GM18502 (cell line): ENCODE results near the gene UMAD1.
A peak's percentile ranks its signal among the peaks of the same experiment; 100 is the strongest.

Experiments used
- ATAC-seq: cut with Tn5 transposase; IDR thresholded peaks from one replicate; pipeline ENCODE4 v1.9.1; 2021; ENCODE audit warnings: mild to moderate bottlenecking; ENCODE audit not compliant: unreplicated experiment, poor library complexity

UMAD1 gene

DNA sequence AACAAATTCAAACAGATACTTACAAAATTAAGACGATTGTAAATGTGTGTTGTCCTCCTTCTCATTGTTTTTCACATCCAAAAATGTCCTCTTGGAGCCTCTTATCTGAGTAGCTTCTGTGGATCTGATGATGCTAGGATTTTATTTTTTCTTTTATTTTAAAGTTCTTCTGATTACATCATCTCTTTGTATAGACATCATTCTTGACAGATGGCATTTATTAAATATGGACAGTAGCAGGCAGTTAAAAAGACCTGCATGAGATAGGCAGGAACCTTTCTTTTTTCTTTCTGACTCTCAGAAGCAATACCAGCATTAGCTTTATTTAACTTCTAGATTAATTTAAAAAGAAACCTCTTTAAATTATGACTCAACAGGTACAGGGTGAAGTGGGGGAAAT lies 77.9 kb downstream of the UMAD1 start, which contains the start of gene RPA3:
TSS of gene RPA3 (minus strand) at position 116 of the 400 bp plus-strand sequence. CDS start 78,189 bp downstream, outside the sequence.
- no peak for ATAC-seq

DNA sequence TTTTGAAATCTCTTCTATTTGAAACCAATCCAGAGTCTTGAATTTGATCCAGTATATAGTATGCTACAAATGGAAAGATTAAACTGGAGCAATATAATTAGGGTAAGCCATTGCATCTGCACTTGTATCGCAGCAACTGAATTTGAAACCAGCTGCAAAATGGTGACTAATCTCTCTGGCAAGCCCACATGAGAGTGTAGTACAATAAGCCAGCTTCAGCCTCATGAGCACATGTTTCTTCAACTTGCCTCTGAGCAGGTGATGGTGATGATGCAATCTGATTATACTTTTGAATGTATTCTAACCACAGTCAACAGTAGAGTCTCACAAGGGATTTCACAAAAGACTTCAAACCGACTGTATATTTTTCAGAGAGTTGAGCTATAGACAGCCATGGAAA lies 78.7 kb downstream of the UMAD1 start:
- peak; percentile 97 for ATAC-seq

DNA sequence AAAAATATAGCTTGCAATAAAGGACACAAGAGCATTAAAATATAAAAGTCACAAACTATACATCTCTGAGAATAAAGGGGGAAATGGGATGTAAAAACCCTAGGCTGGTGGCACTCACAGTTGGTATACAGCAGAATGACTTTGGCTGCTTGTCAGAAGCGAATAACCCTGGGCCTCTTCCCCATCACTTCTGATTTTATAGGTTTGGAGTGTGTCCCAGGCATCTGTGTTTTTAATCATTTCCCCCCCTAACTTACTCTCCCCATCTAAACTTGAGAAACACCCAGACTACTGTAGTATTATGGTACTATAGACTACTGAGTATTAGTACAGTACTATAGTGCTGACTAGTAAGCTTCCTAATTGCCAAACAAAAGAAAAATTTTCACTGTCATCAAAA lies 79.6 kb downstream of the UMAD1 start:
- ATAC-seq: no peak

DNA sequence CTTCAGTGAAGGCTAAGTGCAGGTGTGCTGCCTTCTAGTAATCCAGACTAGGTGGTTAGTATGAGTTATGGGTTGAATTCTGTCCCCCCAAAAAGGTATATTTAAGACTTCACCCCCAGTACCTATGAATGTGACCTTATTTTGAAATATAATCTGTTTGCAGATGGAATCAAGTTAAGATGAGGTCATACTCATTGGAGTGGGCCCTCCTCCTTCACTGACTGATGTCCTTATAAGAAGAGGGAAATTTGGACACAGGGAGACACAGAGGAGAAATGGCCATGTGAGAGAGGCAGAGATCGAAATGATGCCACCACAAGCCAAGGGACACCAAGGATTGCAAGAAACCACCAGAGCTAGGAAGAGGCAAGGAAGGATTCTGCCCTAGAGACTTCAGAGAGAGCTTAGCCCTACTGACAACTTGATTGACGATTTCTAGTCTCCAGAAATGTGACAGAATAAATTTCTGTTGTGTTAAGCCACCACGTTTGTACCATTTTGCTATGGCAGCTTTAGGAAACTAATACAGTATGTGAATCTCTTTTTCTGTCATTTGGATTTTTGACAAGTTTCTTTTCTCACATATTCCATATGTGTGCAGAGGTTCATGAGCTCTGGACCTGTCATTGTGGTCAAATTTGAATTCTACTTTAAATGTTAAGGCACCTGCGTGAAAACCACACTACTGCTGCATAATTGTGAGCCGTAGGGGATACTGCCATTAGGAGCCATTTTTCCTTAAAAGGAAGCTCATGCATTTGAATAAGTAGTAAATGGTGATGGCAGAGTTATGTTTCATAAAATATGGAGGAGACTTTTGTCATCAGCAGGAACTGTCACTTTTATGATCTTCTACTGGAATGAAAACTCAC lies 80.4 kb downstream of the UMAD1 start:
- no peak for ATAC-seq

DNA sequence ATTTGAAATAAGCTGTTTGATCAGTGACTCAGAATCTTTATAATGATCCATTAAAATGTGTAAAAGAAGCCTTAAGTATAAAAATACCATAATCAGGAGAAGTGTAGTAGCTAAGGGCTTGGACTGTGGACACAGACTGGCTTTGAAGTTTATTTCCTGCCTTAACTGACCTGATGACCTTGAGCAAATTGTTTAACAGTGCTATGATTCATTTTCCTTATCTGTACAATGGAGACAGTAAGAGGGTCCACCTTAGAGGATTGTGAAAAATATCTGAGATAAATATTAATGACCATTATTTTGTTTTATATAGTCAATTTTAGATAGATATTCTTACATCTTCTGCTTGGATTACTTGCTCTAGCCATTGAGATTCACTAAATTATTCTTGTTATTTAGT lies 91.2 kb downstream of the UMAD1 start:
- ATAC-seq: no peak

DNA sequence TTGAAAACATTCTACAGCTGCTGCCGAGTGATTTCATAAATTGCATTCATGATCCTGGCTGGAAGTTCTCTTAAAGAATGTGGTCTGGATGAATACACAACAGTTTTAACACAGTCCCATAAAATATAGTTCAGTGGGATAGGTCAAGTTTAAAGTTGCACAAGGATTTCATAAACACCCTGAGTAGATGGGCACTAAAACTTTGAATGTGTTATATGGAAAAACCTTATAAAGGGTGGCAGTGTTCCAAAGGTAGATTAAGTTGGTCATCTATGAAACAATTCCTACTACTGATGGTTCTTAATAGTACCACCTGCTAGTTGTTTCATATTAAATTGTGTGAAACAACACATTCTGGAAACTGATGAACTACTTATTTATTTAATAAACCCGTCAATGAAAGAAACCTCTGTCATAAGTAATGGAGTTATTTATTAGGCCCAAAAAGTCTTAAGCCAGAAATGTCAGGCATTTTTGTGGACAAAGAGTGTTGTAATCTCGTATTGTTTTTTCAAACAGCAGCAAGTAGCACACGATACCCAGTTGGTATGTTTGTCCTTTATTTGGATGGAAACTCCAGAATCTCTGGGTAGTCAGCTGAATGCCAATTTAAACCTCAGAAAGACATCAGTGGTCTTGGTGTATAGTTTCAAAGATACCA lies 92.2 kb downstream of the UMAD1 start:
- no peak for ATAC-seq

DNA sequence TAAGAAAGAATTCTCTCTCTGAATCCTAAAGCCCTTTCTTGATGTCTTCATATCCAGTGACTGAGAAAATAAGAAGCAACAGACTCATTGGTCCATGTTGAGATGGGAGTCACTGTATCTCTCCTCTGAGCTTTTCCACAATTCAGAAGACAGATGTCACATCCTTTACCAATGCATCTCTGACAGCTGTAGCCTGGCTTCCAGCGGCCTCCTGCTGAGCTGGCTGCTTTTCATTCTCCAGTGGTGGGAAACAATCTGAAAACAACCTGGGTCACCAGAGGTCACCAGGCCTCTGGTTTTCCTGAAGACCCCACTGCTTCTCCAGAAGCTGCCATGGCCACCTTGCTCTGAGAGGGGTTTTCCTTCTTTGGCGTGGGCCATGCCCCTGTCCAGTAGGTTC lies 96.1 kb downstream of the UMAD1 start:
- no peak for ATAC-seq

DNA sequence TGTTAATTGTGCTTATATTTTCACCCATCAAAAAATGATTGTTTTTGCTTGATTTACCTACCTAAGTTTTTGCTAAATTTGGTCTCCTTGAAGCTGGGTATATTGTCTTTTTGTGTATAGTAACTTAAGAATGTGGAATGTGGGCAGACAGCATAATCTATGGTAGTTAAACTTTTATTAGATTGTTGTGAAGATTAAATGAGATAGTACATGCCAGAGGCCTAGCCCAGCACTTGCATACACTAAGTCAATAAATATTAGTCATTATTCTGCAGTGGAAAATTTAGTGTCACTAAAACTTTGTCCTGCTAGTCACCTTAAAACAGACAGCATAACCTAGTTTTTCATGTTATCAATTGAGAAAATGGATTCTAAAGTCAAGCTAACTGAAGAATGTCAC lies 97.1 kb downstream of the UMAD1 start:
- no peak for ATAC-seq

DNA sequence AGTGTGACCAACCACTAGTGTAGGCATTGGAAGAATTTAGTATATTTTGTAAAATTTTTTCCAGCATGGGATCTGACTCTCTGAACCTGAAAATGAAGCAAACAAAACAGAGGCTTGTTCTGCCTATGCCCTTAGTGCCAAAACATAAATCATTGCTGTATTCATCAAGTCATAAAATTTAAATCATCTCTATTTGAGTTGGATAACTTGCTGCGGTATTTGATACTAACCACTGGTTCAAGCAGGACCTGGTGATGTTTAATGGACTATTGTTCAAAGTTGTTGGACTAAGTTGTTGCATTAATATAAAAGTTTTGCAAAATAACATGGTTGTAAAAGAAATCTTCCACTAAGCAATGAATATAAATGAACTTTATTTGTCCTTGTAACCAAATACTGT lies 97.6 kb downstream of the UMAD1 start:
- ATAC-seq: no peak

DNA sequence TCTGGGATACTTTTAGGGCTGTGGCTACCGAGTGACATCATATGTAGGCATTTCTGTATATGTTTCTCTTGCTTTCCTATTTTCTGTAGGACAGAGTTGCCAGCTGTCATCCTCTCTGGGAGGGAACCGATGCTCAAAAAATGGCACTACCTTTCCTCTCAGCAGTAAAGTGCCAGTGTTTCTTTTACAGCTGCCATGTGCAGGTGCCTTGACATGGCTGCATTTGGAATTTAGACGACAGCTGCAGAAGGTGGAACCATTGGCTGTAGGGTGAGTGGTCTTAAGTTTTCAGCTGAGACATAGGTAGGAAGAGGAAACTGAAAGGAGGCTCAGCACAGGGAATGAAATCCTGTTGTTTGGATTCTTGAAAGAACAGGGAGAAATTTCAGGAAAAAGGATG lies 98.1 kb downstream of the UMAD1 start:
- no peak for ATAC-seq

DNA sequence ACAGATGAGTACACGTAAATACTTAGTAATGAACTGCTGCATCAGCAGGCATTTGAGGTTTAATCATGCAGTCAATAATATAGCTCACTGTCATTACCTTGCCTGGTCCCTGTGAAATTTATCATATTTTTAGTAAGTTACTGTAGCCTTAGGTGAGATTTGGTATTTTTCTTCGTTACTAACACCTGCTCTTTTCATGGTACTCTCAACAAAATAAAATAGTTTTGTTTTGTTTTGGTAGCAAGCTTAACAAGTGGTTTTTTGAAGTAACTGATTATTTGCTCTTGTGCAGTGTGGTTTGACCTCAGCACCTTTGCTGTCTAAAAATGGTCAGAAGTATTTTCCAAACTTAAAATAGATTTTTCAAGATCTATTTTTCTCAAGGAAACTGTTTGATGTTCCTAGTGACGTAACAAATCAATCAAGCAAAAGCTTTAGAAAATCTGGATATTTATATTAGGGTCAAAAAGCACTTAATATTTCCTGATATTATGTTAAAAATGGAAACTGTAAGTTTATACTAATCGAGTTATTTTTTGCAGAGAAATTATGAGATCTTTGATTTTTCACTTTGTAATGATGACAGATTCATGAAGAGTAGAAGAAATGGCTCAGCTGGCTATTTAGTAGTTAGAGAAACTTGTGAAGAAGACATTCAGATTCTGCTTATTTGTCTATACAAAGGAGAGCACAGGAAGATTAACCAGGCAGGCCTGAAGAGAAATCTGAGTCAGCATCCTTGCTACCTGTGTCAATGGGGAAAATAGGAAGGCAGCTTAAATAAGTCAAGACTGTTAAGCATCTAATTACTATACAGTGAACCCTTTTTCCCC lies 98.9 kb downstream of the UMAD1 start:
- no peak for ATAC-seq

DNA sequence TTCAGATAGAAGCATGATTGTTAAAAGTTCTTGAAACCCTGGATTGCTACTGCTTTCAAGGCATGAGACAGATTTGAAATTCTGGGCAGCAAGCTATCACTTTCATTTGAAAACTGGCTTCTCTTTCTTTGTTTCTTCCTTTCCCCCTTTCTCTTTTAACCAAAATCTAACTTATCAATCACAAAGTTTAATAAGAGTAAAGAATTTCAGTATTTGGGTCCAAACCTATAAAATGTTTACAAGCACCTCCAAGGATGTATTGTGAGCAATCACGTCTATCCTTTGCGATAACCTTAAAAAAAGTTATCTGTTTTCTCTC lies 99.4 kb downstream of the UMAD1 start:
- no peak for ATAC-seq

DNA sequence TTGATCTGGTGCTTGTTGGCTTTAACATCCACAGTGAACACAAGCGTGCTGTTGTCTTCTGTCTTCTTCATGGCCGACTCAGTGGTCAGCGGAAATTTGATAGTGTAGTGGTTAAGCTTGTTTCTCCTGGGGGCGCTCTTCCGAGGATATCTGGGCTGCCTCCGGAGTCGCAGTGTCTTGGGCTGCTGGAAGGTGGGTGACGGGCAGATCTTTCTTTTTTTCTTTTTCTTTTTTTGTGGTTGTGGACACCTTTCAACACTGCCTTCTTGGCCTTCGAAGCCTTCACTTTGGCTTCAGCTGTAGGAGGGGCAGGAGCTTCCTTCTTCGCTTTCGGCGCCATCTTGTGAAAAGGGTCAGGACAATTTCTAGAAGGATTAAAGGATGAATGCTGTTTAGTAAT lies 101.7 kb downstream of the UMAD1 start:
- ATAC-seq: no peak

DNA sequence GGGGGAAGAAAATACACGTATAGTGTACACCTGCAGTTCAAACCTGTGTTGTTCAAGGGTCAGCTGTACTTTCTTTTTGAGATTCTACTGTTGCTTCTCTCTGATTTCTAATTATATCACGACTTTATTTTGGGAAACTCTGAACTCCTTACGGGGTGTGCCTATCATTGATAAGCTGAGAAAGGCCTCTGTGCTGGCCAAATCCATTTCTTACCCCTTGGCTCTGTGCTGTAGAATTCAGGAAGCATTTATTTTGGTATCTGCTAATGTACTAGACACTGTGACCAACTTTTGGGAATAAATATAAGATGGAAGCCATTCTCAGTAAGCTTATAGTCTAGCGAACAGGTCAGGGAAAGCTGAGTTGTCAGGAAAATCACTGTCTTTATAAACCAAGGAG lies 104.7 kb downstream of the UMAD1 start:
- ATAC-seq: no peak

DNA sequence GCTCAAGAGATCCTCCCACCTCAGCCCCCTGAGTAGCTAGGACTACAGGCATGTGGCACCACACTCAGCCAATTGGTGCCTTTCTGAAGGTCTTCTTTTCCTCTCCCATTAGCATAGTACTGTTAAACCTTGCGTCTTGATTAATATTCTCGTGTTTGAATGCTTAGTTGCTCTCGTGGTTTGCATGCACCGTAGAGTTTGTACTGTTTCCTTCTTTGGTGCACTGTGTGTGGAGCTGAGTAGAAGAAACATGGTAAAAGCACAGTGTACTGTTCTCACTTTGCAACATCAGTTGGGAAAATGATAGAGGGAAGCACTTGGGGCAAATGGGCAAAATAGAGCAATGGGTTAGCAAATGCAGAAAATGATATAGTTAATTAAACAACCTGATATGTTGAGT lies 105.4 kb downstream of the UMAD1 start:
- no peak for ATAC-seq

DNA sequence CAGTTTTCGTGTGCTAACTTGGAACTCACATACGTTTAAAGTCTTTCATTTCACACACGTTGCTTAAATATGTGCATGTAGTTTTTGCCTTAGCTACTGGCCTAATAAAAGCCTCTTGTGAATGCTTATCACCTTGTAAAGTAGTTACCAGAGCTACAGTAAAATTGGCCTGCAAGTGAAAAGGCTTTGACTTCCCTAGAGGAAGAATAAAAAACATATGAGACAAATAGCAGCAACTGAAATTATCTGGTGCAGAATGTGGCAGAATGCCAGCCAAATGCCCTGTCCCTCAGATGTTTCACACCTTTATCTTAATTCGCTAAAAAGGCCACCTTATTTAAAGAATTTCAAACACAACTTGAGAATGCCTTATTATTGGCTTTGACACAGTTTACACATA lies 105.9 kb downstream of the UMAD1 start:
- no peak for ATAC-seq

DNA sequence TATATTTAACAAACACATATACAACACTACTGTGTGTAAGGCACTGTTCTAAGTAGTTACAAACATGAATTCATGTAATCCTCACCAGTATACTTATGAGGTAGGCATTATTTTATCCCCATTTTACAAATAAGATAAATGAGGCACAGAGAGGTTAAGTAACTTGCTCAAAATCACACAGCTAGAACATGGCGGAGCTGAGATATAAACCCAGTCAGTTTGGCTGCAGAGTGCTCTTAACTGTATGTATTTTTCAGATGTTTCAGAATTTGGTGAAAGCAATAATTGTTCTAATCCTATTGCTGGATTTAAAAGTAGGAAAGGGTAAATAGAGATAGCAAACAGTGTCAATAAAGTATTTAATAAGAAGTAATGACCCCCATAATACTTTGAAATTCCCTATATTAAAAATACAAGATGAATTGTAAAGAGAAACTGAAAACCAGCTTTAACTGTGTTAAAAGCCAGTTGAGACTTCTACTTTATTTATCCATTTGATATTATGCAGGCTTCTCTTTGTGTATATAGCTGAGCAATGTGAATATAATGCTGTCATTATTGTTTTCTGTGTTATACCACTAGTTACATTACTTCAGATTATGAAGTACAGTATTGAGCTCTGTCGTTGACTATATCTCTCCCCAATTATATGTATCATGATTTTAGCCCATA lies 110.2 kb downstream of the UMAD1 start:
- ATAC-seq: no peak

DNA sequence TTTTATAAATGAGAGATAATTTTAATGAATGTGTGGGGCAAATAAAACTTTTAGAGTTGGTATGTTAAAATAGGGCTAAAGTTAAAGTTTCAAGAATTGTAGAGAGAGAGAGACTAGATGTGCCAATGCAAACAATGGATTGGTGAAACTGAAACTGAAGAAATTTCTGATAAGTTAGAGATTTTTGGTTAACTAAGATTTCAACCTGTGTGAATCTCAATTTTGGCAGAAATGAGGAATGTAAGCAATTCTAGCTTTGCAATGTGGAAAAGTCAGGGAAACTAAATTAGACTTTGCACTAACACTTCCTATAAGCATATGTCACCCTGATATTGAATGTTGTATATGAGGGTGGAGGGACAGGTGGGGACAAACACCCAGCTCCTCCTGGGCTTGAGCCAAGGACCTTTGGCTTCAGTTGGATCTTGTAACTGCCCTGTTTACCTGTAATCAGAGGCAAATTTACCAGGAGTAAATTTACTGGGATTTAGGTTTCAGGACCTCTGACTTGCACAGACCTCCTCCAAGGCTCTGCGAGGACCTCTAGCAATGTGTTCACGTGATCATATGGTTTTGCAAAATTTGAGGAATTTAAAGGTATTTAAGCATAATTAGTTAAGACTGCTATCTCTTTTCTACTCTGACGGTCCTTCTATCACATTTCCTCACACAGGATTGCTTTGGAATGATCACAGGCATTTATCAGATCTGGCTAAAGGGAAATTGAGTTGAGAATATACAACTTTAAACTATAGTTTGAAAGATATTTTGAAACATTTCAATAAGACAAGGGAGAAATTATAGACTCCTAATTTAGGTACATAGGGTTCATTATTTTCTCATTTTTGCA lies 110.9 kb downstream of the UMAD1 start:
- no peak for ATAC-seq

DNA sequence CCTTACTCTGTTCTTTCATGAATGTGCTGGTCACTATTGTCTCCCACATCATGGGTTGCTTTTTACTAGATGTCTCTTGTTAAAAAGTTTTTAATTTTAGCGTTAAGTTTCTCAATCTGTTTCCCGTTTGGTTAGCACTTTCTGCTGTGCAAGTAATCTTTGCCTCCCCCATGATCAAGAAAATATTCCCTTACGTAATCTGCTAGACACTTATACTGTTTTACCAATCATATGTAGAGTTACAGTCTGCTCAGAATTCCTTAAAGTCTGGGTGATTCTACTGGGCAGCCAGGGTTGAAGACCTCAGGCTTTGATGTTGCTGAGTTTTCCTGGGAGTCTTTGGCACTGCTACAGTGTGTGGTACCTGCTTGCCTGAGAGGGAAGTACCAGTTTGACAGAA lies 116.0 kb downstream of the UMAD1 start:
- no peak for ATAC-seq

DNA sequence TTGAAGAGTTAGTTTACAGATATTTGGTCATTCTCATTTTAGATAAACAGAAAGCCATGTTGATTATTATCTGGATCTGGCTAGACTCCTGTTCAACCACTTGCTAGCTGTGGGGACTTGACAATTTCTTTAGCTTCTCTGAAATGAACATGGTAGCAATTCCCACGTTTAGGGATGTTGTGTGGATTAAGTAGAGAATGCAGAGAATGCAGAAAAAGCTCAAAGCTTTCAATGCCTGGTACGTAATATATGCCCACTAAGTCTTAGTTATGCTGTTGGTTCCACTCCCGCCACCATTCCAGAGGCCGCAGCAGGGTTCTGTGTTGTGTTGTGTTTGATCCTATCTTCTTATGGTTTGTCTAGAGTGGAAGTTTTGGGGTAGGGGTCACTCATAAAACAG lies 117.0 kb downstream of the UMAD1 start:
- ATAC-seq: no peak
